Measurements from ENCODE around the gene M1AP.
"Not testable (repeated sequence)": the region's sequence is repeated elsewhere in the genome, so short reads cannot be mapped to it uniquely, and the experiment has no call there.

The M1AP gene

DNA sequence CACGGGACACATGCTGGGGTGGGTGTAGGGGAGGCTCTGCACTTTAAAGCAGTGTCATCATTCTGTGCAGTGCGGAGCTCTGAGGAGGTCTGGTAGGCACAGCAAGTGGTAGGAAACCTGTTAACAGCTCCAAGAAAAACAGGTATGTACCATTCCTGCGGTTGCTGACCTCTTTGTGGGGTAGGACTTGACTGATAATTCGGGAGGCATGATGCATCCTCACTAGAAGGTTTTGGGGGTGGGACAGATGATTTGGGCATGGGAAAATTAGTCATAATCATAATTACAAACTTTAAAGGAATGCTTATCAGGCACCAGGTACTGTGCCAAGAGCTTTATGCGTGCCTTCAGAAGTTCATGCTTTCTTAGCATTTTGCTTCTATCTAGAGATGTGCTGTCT is 83.9 kb downstream of the M1AP start:
- DNase-seq (ENCODE audit: low read depth): no peak

DNA sequence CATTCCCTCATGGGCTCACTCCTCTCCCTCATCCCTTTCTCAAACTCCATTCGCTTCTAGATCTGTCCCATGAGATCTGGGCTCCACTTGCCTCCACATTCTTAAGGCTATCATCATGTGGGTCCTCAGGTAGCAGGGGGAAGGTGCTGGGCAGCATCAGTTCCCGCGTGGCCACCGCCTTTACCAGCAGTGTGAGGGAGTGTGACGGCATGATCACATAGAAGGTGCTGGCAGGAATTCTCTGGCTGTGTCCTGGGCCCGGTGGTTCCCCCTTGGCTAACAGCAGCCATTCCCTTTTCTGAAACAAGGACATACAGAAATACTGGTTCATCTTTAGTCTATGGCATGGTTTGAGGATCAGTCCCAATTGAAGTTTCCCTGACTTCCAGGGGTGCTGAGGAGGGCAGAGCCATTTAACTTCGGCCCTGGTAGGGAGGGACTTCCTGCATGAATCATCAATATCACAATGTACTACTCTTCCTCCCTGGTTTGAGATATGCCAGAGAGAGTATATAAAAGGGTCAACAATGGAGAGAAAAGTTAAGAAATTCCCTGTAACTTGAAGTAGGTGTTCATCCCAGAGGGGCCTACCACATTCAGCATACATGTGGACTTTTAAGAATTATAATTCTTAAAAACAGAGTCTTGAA is 85.9 kb downstream of the M1AP start:
- no peak for DNase-seq (ENCODE audit: low read depth)

DNA sequence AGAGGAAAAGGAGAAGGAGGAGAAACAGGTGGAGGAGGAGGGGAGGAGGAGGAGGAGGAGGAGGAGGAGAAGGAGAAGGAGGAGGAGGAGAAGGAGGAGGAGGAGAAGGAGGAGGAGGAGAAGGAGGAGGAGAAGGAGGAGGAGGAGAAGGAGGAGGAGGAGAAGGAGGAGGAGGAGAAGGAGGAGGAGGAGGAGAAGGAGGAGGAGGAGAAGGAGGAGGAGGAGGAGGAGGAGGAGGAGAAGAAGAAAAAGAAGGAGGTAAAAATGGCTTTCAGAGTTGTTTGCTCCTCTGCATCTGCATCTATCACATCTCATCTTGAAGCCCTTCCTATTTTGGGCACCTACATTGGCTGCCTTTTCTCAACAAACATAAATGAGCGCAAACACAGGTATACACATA is 87.1 kb downstream of the M1AP start:
- not testable (repeated sequence) for DNase-seq (ENCODE audit: low read depth)

DNA sequence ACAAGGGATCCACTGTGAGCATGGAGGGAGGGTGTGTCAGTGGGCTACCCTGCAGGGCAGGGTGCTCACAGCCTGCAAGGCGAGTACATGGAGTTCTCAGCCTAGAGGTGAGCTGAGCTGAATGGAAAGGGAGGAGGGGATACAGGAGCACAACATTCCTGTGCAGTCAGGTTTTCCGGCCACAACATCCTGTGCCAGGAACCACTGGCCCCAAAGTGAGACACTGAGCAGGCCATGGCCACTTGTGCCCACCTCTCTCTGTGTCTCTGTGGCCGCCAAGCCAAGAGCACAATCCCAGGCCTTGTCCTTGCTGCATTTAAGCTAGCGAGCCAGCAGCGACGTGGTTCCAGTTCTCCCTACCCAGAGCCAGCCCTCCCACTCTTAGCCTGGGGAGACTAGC is 87.5 kb downstream of the M1AP start:
- no peak for DNase-seq (ENCODE audit: low read depth)

DNA sequence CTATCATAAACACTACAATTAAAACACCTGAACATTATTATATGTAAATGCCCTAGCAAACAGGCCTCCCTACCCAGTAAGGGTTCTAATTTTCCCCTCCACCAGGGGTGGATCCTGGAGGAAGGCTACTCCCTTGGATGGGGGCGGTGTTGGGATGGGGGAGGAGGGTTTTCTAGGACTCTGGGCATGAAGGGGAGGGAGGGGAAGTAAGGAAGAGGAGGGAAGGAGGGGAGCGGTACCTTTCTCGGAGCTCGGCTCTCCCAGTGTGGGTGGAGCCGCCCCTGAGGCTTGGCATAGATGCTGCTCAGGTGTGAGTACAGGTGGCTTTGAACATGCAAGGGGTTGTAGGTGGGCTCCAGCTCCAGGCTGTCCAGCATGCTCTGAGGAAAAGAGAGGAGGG is 88.2 kb downstream of the M1AP start:
- no peak for DNase-seq (ENCODE audit: low read depth)

DNA sequence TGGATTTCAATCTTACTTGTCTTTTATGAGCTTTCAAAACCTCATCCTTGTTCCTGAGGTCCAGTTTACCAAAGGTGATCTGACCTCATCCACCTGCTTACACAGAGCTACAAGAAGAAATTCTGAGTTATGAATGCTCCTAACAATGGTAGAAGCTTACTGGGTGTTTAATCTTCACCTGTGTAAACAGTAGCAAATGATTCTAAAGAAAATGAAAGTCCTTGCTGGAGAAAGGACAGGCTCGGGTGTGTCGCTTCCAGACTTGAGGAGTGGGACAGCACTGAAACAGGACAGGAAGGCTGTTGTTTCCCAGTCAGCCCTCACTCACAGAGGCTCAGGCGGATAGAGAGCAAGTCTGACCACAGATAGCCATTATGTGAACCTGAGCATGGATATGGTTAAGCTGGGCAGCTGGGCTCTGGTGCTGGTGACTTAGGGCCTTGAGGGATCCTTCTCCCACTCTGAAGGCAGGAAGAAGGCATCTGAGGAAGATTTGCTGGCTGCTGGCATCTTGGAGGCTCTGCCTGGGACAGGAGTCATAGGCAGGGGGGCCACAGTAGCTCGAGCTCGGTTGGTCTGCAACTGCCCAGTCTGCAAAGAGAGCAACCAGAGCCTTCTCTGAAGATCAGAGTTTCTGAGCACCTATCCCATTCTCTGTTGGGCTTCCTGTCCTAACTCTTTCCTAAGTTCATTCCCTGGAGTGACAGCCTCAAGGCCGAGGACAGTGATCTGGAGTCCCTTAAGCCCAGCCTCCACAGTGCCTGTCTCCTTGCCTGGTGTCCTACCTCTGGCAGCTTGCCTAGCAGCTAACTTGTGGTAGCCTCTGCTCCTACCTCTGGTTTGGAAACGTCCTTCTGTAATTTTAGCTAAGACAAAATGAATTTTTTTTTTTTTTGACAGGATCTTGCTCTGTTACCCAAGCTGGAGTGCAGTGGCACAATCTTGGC is 89.6 kb downstream of the M1AP start:
- DNase-seq (ENCODE audit: low read depth): no peak

DNA sequence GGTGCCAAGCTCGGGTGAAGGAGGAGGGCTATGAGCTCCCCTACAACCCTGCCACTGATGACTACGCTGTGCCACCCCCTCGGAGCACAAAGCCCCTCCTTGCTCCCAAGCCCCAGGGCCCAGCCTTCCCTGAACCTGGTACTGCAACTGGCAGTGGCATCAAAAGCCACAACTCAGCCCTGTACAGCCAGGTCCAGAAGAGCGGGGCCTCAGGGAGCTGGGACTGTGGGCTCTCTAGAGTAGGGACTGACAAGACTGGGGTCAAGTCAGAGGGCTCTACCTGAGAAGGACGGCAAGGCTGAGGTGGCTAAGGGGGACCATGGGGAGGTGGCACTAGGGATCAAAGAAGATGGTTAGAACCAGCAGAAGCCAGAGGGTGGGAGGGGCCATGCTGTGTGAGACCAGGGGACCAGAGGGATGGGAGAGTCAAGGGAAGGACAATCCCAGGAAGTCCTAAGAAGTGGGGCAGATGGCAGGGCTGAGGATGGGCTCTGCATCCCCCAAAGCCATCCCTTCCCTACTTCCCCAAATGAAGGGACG is 91.2 kb downstream of the M1AP start:
- DNase-seq (ENCODE audit: low read depth): no peak

DNA sequence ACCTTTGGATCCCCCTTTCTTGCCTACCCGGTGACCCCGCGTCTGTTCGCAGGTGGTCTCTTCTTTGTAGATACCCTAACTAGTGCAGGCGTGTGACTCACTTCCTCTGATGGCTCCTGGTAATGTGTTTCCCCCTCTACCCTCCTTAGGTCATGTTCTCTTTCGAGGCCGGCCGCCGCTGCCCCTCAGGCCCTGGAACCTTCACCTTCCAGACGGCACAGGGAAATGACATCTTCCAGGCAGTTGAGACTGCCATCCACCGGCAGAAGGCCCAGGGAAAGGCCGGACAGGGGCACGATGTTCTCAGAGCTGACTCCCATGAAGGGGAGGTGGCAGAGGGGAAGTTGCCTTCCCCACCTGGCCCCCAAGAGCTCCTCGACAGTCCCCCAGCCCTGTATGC is 92.0 kb downstream of the M1AP start:
- DNase-seq (ENCODE audit: low read depth): no peak

DNA sequence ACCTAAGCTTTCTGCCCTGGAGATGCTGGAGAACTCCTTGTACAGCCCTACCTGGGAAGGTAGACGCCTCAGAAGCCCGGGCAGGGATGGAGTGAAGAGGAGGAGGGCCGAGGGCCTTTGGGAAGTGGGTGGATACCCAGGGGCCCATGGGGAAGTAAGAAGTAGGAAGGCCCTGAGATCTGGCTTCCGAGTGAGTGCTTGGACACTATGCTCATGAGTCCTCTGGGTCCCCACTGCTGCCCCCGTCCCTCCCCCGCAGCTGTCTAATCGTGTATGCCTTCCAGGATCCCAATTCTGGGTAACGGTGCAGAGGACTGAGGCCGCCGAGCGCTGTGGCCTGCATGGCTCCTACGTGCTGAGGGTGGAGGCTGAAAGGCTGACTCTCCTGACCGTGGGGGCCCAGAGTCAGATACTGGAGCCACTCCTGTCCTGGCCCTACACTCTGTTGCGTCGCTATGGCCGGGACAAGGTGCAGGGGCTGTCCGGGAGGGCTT is 92.5 kb downstream of the M1AP start:
- no peak for DNase-seq (ENCODE audit: low read depth)

DNA sequence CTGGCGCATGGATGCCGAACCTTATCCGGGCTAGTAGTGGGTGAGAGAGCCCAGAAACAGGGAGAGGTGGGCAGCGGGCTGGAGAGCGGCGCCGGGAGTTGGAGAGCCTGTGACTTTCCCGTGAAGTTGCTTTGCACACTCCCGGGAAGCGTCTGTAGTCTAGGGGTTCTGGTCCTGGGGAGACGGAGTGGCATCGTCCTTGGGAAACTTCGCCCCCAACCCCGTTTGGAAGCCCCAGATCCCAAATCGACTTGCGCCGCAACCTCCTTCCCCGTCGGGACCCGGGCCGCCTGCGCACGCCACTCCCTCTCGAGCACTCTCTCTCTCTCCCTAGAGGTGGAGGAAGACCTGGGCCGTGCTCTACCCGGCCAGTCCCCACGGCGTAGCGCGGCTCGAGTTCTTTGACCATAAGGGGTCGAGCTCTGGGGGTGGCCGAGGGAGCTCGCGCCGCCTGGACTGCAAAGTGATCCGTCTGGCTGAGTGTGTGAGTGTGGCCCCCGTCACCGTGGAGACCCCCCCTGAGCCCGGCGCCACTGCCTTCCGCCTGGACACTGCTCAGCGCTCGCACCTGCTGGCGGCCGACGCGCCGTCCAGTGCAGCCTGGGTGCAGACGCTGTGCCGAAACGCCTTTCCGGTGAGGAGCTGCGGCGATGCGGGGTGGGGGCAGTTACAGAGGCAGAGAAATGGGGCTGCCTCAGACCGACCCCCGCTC is 93.2 kb downstream of the M1AP start:
- no peak for DNase-seq (ENCODE audit: low read depth)

DNA sequence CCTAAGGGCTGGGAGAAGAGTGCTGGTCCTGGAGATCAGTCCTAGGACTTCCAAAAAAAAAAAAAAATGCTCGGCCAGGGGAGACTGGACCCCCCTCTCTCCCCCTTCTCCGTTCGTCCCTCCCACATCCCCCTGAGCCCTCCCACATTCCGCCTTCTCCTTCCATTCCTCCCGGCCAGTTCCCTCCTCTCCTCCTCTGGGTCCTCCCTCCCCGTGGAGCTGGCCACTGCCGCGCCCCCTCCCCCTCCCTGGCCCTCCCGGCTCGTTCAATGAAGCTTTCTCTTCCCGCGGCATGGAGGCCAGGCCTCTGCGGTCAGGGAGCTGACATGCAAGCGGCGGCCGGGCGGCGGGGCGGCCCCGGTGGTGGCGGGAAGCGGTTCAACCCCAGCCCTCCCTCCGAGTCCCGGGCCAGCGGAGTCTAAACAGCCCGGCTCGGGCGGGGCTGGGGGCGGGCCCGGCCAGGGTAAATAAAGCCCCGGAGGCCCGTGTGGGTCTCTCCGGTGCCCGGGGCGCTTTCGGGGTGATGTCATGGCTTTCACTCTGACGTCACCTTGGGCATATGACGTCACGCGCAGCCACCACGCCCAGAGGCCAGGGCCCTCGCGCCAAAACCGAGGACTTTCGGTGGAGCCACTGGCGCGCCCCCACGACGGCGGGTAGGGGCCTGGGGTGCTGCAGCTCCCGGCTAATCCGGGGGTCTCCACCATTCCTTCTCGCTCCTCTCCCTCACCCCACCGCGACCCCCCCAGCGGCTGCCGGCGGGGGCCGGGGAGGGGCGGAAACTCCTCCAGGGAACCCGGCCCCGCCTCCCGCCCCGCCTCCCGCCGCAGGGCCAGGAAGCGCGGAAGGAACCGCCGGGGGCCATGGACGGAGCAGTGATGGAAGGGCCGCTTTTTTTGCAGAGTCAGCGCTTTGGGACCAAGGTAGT is 94.0 kb downstream of the M1AP start, which contains the start of the genes DOK1 and LOXL3:
Gene DOK1, plus strand, starts transcription at position 829 of the 928 bp plus-strand sequence. Its CDS starts 35 bp downstream, at position 864.
Gene LOXL3, minus strand, starts transcription at position 51 of the 928 bp plus-strand sequence. CDS start 1,308 bp downstream, outside the sequence.
- peak; percentile 74 for DNase-seq (ENCODE audit: low read depth)

DNA sequence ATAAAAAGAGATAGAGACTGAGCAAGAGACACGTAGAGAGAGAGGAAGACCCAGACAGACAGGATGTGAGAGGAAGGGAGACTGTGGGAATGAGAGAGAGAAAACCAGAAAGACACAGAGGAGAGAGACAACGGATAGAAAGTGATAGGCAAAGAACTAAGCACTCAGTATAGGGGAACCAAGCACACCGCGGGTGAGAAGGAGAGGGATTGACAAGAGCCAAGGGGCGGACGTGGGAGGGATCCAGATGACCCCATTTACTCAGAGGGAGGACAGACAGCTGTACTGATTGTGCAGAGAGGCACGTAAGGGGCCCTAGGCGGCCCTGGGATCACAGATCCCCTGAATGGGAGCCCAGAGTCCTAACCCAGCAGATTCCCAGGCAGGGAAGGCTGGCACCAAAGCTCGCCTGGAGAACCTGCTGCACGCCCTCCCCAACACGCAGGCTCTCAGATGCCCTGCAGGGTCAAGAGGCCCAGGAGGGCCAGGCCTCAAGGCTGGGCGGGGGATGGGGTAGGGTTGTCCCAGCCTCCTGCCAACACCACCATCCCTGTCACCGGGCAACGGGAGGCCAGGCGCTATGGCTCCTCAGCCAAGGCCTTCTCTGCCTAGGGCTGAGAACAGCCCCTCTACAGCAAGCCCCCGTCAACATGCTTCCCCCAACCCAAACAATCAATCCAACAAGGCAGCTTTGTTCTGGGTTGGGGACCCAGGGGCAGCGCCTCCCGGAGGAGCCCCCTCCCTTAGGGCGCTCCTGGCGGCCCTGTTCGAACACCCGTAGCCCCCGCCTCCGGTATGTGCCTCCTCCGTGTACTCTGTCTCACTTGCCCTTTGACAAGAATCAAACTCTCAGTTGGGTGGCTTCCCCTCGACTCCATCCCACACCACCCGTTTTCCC is 95.0 kb downstream of the M1AP start:
- no peak for DNase-seq (ENCODE audit: low read depth)

DNA sequence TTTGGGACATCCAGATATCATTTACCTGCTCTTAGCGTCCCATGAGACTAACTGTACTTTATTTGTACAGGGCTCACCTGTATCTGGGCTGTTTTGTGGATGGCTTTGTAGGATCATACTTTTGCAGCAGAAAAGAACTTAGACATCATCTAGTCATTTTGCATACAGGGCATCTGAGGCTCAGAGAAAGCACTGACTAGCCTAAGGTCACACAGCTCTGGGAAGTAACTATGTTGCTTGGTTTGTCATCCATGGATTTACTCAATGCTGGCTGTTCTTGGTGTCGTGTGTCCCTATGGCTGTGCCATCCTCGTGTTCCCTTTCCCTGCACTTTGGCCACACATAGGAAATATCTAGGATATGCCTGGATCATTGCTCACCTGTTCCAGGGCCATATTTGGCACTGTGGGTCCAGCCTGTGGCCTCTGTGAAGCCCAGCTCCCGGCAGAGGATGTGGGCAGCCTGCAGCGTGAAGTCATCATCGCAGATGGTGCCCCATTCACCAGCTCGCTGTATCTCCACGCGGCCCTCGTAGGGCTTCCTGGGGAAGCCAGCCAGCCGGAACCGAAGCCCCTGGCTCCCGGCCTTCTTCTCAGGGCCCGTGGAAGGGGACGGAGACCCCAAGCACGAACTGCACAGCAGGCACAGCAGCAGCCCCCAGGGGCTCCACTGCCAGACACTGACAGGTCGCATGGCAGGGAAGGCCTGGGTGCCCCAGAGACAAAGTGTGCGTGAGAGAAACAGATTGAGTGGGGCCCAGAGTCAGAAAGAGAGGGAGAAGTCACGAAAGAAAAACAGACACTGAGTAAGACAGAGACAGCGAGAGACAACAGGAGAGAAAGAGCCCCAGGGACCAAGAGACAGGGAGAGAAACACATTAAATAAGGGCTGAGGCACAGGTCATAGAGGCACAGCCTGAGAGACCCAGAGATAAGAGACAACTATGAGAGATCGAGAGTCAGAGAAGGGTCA is 95.9 kb downstream of the M1AP start:
- DNase-seq (ENCODE audit: low read depth): no peak

DNA sequence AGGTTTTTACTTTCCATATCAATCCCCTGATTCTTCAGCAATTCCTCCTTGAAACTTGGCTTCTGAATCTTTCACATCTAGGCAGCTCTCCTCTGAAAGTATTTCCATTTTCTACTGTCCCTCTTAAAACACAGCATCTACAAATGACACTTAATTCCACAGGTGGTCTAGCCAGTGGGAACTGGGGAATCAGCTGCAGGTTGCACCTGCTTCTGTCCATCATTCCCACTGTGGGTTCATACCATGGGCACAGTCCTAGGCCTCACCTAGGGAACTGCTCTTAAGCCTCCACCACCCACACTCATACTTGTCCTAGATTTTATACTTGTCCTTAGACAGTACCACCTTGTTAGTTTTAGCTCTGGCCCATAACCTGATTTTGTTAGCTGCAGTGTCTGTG is 96.6 kb downstream of the M1AP start:
- no peak for DNase-seq (ENCODE audit: low read depth)

DNA sequence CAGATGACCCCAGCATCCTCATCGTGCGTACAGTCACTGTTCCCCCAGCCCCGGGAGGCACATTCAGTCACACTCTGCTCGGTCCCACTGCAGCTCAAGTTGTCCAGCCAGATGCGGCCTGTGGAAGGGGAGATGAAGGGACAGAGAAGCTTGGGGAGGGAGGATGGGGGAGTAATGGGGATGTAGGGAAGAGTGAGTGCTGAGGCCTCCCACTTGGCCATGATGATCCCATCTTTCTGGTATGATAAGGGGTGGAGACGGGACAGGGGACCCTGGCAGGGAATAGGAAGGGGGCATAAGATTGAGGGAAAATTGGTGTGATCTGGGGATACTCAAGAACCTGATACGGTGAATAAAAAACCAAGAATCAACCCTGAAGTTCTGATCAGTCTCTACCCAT is 97.9 kb downstream of the M1AP start:
- DNase-seq (ENCODE audit: low read depth): no peak

DNA sequence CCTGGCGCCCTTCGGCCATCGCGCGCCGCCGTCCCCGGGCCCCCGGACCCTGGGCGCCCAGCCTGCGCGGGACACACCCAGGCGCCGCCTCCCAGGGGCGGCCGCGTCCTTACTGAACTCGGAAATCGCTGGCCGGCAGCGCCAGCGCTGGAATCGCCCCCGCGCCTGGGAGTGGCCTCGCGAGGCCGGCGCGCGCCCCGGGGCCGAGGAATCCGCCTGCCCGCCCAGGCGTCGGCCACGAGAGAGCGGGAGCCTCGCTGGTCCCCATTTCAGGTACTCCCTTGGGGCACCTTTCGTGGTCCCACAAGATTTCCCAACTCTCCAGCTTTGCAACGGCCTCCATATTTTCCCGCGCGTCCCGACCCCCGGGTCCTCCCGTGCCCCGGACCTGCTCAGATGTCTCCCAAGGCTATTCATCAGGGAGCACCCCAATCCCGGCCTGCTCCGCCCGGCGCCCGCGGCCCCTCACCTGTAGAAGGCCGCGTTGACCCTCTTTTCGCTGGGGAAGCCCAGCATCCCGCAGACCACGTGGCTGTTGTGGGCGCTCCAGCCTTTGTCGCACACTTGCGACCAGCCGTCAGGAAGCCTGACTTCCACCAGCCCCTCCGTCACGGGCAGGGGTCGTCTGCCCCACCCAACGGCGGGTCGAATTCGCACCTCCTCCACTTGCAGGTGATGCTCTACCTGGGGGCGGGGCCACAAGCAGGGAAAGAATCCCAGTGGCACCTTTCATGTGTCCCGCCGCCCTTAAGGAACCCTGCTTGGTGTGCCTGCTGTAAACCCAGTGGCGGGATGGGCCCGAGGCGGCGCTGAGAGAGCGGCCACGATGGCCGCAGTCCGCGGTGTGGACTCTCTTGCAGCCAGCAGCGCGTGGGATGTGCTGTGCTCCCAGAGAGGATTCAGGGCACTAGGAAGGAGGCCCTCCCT is 99.0 kb downstream of the M1AP start:
- no peak for DNase-seq (ENCODE audit: low read depth)

DNA sequence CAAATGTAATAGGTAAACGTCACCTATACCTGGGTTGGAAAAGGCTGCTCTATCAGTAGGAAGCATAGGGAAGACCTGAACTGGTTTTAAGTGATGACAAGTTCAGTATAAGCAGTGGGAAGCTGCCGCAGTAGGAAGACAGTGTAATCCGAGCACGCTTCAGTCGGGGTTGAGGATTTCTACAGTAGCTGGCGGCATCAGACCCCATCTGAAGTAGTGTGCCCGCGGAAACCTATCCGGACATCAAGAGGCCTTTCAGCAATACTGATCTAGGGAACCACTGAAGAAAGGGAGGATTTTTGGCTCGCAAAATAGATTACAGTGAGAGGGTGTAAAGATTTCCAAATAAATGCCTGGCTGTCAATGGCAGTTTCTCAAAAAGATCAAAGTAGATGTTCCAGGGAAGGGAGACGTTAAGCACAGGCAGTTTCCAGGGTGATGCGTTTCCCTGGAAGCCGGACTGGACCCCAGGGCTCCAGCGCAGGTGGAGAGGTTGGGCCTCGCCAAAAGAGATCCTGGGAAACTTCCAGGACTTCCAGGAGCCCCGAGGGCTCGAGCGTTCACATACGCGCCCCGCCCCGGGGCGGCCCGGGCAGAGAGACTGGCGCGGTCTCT is 99.7 kb downstream of the M1AP start:
- DNase-seq (ENCODE audit: low read depth): no peak
